NK-92 (cell line): ENCODE results near the gene WDR41.
"Not testable (repeated sequence)": the region's sequence is repeated elsewhere in the genome, so short reads cannot be mapped to it uniquely, and the experiment has no call there.

Experiments
- DNase-seq: peaks from one replicate; lab custom pipeline; 2025; ENCODE audit not compliant: unreplicated experiment; lab: John Stamatoyannopoulos, UW

The WDR41 gene

GRCh38 chr5:77491783-77492652, at the start of gene WDR41:
Gene WDR41 (minus strand): TSS chr5:77492316. CDS start chr5:77492220, 96 bp downstream.
- peak; percentile 4 for DNase-seq

- no peak for DNase-seq
Measured at GRCh38 chr5:77531297-77531696, 39.2 kb upstream of the WDR41 start.

GRCh38 chr5:77518304-77518703, 26.2 kb upstream of the WDR41 start:
- no peak for DNase-seq

DNA sequence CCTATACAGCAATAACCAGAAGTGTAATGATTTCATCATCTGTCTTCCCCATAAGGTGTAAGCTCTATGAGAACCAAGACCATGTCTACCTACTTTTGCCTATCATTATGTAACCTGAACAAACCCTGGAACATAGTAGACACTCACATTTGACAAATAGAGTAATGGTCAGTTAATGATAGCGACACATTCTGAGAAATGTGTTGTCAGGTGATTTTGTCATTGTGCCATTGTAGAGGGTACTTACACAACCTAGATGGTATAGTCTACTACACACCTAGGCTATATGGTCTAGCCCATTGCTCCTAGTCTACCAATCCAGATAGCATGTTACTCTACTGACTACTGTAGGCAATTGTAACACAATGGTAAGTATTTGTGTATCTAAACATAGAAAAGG, 22.3 kb upstream of the WDR41 start:
- no peak for DNase-seq

- DNase-seq: no peak
Measured at GRCh38 chr5:77513321-77513720, 21.2 kb upstream of the WDR41 start.

GRCh38 chr5:77501132-77501531, 9.0 kb upstream of the WDR41 start:
- DNase-seq: not testable (repeated sequence)

GRCh38 chr5:77499973-77500372, 7.9 kb upstream of the WDR41 start:
- no peak for DNase-seq

DNA sequence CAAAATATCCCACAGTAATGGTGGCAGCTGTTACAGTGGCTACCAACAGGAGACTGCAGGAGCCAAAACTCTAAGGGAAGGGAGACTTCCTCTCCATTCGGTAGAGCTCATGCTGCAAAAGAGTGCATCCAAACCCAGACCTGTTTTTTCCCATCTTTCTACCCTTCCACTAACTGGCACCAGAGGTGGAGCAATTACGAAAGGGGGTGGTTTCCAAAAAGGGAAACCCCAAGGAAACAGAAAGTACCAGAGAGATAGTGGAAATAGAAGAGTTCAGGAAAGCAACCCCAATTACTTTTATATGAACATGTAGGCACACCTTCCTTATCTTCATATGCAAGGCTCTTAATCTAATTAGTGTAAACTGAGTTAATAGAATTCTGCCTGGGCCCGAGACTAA, 7.3 kb upstream of the WDR41 start:
- no peak for DNase-seq

DNA sequence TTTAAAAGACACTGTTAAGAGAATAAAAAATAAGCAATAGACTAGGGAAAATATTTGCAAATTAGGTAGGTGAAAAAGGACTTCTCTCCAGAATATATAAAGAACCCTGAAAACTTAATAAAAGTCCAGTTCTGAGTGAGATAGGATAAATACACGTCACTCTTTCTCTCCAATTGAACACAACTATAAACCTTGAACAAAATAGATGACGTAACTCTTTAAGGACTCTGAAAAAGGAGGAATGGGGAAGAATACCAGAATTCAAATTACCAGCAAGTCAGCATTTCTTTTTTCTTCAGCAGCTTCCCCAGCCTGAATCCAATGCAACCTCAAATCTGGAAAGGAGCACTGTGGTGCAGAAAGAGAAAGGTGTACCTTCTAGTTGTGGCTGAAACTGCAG, 6.8 kb upstream of the WDR41 start:
- no peak for DNase-seq

DNA sequence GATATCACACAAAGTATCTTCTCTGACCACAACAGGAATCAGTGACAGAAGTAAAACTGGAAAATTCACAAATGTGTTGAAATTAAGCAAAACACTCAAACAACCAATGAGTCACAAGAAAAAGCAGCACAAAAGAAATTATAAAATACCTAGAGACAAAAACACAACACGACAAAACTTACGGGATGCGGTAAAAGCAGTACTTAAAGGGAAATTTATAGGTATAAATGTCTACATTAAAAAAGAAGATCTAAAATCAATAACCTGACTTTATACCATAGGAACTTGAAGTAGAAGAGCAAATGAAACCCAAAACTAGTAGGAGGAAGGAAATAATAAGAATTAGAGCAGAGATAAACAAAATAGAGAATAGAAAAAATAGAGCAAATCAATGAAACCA, 2.8 kb upstream of the WDR41 start:
- DNase-seq: no peak

- no peak for DNase-seq
Measured at GRCh38 chr5:77492653-77493000, 511 bp upstream of the WDR41 start.

DNA sequence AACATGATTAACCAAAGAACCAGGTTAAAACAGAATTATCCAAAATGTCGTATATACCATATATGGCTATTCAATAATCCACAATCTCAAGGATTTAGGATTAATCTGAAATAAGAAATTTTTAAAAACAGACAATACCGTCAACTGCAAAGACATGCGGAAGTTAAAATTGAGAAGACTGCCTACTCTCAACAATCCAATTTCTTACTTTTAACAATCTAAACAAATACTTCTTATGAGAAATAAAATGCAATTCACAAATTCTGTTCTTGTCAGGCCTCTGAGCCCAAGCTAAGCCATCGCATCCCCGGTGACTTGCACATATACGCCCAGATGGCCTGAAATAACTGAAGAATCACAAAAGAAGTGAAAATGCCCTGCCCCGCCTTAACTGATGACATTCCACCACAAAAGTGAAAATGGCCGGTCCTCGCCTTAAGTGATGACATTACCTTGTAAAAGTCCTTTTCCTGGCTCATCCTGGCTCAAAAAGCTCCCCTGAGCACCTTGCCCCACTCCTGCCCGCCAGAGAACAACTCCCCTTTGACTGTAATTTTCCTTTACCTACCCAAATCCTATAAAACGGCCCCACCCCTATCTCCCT, 1.3 kb downstream of the WDR41 start:
- DNase-seq: not testable (repeated sequence)

- DNase-seq: no peak
Measured at GRCh38 chr5:77486344-77486962, 5.7 kb downstream of the WDR41 start.

DNA sequence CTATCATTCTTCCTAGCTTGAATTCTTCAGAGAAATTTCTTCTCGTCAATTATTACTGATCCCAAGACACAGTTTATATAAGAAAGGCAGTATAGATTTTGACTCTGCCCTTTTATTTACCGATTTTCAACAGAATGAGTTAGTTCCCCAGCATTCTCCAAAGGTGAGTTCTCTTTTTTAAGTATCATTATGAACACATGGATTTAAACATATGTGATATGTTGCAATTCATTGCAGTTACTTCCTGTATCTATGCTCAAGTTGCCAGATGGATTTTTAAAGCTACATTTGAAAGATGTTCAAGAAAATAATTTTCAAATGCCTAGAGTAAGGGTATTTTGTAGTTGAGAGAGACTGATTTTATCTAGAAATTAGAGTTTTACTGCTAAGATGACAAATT, 8.4 kb downstream of the WDR41 start:
- DNase-seq: no peak

- not testable (repeated sequence) for DNase-seq
Measured at GRCh38 chr5:77475041-77475440, 17.1 kb downstream of the WDR41 start.

DNA sequence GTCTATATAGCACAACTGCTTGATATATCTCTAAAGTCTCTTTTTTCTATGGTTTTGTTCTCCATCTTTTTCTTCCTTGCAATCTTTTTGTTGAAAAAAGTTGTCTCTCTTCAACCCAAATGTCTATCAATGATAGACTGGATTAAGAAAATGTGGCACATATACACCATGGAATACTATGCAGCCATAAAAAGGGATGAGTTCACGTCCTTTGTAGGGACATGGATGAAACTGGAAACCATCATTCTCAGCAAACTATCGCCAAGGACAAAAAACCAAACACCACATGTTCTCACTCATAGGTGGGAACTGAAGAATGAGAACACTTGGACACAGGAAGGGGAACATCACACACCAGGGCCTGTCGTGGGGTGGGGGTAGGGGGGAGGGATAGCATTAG, 23.2 kb downstream of the WDR41 start:
- DNase-seq: not testable (repeated sequence)

DNA sequence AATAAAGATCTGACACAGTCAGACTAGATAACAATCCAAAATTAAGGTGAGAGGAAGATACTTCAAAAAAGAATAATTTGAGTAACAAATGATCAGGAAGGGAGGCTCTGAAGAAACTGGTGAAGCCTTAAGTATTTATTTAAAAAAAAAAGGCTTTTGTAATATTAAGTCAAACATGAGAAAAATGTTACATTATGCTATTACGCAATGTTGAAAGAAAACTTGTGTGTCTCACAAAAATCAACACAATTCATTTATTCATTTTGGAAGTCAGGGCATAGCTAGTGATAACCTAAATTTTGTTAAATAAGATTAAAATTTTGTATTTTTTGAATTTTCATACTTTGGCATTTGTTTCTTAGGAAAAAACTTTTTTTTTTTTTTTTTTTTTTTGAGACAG, 28.2 kb downstream of the WDR41 start:
- no peak for DNase-seq

DNA sequence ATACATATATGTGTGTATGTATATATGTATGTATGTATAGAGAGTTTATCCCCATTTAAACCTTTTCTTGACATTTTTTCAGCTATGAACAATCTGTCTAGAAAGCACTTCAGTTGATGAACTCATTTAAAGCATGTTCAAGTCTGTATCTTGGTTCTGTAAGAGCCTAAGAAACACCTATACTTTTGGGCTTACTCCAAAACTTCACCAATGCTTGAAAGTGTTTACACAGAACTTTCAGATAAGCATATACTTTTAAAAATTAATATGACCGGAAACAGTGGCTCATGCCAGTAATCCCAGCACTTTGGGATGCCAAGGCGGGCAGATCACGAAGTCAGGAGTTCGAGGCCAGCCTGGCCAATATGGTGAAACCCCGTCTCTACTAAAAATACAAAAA, 30.8 kb downstream of the WDR41 start:
- no peak for DNase-seq

DNA sequence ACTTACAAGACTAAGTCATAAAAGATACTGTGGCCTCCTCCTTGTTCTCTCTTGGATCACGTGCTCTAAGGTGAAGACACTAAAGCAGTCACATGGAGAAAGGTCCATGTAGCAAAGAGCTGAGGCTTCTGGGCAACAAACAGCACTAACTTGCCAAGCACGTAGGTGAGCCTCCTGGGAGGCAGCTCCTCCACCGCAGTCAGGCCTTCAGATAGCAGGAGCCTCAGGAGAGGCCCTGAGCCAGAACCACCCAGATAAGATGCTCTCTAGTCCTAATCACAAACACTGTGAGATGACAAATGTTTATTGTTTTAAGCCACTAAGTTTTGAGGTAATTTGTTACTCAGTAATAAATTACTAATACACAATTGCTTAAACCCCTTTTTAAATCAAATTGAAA, 38.0 kb downstream of the WDR41 start:
- DNase-seq: no peak

- no peak for DNase-seq
Measured at GRCh38 chr5:77452351-77452750, 39.8 kb downstream of the WDR41 start.

DNA sequence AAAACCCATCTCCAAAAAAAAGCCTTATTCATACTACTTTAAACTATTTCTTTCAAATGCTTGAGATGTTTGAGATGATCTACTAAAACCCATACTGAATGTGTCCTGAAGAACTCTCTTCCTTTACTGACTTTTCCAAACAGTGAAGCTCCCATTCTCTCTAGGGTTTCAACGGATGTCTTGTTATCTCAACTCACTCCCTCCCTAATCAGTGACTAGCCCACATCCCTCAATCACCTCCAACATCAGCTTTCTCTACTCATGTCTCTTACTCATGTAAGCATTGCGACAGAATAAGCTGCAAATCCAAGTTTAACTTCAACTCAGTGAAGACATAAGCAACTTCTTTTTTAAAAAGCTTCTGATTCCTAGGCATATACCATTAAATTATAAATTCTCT, 42.1 kb downstream of the WDR41 start:
- no peak for DNase-seq

DNA sequence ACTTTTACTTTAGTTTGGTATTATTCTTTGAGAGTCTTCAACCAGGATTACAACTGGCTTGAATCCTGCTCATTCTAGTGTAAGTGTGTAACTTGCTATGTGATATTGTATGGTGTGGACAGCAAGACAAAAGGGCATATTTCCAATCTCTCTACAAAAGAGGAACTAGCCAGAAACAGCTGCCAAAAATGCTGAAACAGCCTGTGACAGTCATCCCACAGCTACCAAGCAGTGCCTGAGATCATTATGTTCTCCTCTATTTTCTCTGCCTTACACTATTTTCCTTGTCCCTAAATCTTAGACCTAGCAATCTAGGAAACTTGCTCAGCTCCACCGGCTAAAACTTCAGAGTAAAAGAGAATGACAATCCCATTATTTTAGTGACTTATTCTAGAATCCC, 42.8 kb downstream of the WDR41 start:
- no peak for DNase-seq
